Measurements from ENCODE around the gene HNF4A.

Gene HNF4A

DNA sequence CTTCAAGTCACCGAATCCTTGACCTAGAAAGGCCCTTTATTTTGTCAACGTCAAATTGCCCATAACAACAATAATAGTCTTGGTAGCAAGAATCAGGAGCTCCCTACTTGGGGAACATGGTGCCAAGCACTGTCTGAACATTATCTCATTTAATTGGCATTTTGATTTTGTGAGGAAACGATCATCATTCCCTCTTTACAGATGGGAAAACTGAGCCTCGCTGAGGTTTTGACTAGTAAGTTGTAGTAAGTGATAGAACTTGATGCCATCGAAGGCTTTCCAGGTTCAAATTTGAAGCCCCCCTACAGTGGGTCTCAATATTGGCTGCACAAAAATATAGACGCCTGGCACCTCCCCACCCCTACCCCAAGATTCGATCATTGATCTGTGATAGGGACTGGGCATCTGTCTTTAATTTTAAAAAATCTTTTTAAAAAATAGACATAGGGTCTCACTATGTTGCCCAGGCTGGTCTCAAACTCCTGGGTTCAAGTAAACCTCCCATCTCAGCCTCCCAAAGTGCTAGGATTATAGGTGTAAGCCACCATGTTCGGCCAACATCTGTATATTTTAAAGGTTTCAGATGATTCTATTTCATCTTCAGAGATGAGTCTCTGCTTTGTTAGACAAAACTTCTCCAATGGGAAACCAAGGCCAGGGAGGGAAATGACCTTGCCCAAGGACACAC lies 36.7 kb downstream of the HNF4A start:
- H3K4me3 ChIP-seq (ENCODE audit: low read length), result no peak overlapping the region
- DNase-seq (ENCODE audit: low read depth), result no peak
- TF ChIP-seq, protein P1, sequence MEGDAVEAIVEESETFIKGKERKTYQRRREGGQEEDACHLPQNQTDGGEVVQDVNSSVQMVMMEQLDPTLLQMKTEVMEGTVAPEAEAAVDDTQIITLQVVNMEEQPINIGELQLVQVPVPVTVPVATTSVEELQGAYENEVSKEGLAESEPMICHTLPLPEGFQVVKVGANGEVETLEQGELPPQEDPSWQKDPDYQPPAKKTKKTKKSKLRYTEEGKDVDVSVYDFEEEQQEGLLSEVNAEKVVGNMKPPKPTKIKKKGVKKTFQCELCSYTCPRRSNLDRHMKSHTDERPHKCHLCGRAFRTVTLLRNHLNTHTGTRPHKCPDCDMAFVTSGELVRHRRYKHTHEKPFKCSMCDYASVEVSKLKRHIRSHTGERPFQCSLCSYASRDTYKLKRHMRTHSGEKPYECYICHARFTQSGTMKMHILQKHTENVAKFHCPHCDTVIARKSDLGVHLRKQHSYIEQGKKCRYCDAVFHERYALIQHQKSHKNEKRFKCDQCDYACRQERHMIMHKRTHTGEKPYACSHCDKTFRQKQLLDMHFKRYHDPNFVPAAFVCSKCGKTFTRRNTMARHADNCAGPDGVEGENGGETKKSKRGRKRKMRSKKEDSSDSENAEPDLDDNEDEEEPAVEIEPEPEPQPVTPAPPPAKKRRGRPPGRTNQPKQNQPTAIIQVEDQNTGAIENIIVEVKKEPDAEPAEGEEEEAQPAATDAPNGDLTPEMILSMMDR (conservative IDR thresholded peaks at IDR 0.05; ENCODE audit: low read depth, low read length), result no peak

DNA sequence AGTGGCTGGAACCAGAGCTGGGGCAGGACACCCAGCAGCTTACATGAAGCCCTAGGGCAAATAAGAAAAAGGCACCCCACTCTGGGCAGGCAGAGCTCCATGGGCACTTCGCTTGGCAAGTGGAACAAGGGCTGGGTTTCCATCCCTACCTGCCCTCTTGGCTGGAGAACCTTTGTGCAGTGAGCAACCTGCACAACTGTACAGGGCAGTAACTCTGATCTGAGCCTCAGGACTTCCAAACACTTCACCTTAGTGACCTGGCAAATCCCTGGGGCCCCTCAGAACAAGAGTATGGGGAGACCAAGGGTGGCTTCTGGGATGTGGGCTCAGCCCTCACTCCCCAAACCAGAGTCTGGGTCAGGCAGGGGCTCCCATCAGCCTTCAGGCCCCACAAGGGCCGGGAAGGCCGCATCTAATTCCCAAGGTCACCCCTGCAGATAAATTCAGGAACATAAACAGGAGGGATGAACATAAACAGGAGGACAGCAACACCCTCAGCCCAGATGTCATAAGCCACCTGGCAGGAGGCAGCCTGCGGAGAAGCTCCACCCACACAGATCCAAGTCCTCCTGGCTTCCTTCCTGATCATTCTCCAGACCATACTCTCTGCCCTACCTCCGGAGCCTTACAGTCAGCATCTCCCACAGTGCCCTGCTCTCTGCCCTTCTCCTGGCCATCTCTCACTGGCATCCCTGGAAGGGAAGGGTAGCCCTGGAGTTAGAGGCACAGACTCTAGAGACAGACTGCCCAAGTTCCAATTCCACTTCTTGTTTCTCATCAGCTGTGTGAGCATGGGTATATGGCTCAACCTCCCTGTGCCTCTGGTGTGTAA lies 37.5 kb downstream of the HNF4A start:
- H3K4me3 ChIP-seq (ENCODE audit: low read length), result no peak overlapping the region
- TF ChIP-seq, protein P1 (conservative IDR thresholded peaks at IDR 0.05; ENCODE audit: low read depth, low read length), result no peak
- no peak for DNase-seq (ENCODE audit: low read depth)

DNA sequence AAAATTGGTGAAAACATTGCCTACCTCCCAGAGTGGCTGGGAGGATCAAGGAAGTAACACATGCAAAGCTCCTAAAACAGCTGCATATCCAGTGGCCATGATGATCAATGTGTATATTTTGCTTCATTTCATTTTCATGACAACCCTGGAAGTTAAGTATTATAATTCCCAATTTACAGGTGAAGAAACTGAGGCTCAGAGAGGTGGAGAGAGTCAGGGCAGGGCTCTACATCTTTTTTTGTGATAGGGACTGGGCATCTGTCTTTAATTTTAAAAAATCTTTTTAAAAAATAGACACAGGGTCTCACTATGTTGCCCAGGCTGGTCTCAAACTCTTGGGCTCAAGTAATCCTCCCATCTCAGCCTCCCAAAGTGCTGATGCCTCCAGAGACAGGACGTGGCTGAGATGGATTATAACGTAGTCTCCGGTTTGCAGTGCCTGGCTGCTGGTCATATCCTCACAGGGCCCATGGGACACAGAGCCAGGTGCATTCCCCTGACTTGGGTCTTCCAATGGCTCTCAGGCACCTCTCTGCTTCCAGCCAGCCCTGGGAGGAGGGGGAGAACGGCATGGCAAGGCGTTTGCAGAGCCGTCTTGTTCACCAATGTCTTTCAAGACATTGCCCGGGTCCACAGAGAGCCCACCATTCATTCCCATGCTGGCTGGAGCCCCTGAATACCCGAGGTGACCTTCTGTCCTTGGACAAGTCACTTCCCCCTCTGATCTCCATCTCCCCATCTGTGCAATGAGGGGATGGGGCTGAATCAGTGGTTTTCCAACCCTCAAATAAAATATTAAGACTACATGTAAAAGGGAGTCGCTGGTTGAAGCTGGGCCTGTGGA lies 38.3 kb downstream of the HNF4A start:
- DNase-seq (ENCODE audit: low read depth), result no peak
- H3K4me3 ChIP-seq (ENCODE audit: low read length), result no peak overlapping the region
- TF ChIP-seq, protein P1 (conservative IDR thresholded peaks at IDR 0.05; ENCODE audit: low read depth, low read length), result no peak

DNA sequence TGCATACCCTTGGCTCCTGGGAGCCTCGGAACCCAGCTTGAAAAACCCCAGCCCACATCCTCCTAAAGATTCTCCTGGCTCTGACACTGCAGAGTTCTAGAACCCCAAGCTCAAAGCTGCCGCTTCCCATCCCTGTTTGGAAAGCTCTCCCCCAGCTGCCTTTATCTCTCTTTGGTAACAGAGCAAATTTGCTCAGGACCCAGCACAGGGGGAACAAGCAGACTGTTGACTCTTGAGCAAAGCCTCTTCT lies 38.9 kb downstream of the HNF4A start:
- TF ChIP-seq, protein P1 (conservative IDR thresholded peaks at IDR 0.05; ENCODE audit: low read depth, low read length), result no peak
- H3K4me3 ChIP-seq (ENCODE audit: low read length), result no peak overlapping the region
- no peak for DNase-seq (ENCODE audit: low read depth)

DNA sequence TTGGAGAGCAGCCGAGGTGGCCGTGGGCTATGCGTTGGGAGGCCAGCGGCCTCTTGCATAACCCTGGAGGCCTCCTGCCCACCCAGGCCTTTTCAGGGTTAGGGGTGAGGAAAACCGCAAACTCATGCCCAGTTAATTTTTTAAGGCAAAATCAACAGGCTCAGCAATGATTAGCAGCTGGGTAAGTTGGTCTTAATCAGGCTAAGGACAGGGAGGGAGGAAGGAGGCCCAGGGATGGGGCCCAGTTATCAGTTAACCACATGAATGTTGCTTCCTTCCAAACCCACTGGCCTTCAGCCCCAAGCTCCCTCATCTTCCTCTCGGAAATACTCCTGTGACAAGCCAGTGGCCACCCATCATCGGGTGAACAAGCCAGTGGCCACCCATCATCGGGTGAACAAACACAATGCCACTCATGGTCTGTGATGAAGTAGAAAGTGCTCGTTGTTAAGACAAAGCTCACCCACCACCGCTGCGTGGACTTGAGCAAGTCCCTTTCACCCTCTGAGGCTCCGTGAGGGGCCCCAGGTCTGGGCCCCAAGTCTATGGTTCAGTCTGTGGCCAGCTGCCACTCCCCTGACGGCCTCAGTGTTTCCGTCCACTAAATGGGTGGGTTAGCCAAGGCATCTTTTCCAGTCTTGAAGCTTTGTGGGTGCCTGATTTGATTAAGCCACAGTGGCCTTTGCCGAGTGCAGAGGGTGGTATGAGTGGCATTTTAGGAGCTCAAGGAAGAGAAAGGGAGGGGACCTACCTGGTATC lies 39.4 kb downstream of the HNF4A start:
- H3K4me3 ChIP-seq (ENCODE audit: low read length), result no peak overlapping the region
- no peak for DNase-seq (ENCODE audit: low read depth)
- TF ChIP-seq, protein P1 (conservative IDR thresholded peaks at IDR 0.05; ENCODE audit: low read depth, low read length), result no peak

DNA sequence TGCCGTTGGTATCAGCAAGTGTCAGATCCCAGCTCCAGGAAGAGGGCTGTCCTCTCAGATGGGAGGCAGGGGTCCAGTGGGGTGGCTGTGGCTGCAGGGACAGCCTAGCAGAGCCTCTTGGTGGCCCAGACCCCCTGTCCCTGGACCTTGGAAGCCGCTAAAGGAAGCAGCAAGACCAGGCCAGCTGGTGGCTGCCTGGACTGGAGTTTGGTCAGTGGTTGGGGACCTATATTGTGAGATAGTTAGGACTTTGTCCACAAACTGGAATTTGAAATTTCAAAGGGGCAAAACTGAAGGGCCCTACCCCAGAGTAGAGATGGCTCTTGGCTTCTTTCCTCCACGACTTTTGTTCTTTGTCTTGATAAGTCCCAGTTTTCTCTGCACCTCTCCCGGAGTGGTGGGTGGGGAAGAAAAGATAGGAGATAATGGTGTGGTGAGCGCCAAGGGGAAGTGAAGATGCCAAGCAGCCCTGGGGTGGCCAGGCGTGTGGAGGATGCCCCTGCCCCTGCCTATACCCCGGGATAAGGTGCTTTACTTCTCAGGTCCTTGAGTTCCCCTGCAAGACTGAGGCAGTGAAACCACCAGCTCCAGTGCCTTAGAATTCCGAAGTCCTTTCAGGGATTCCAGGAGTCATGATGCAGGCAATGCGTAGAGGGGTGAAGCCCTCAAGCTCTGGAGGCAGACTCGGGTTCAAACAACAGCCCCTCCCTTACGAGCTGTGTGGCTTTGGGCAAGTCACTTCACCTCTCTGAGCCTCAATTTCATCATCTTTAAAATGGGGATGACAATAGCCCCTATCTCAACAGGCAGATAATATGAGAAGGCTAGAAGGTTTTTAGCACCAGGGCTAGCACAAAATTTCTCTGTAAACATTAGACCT lies 40.2 kb downstream of the HNF4A start:
- no peak overlapping the region for H3K4me3 ChIP-seq (ENCODE audit: low read length)
- TF ChIP-seq, protein P1 (conservative IDR thresholded peaks at IDR 0.05; ENCODE audit: low read depth, low read length), result no peak
- DNase-seq (ENCODE audit: low read depth), result no peak
